ENCODE results near the gene CTRB1. TPM values are rescaled to one million over a fixed set of nuclear protein-coding genes. Genes with fewer than 3 reads are reported as not detected.

Gene CTRB1
- total RNA-seq, 2 experiments from 2014 or later: not detected

DNA sequence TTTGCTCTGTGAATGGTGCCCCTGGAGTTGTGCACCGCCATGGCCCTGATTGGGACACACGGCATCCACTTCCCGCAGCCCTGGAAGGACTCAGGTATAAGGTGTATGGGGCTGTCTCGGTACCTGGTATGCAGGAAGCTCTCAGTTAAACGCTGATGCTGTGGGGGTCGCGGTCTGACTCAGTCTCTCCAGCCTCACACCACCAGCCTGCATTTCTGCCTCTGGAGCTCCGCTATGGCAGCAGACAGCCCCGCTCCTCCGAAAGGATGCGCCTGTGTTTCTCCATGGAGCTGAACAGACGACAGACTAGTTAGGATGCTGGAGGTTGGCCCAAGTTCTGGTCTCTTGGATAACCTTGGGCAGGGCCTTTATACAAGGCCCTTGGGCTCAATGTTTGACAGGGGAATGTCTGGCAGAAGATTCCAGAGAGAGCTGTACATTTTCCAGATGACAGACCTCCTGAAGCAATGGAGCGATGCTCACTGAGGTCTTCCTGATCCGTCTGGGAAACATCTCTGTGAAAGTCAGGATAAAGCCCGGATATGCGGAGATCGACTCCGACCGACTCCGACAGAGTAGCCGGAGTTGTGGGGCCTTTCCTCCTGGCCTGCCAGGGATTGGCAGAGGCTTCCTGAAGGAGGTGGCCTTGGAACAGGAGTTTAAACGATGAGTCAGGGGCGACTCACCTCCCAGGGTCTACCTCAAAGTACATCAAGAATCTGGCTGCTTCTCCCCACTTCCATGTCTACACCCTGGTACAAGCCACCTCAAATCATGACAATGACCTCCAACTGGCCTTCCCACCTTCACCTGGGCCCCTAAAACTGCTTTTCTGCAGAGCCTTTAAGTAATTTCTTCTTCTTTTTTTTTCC lies 54.5 kb downstream of the CTRB1 start:
- DNase-seq (no peak), ATAC-seq (no peak)
- ChIA-PET POLR2A (interaction anchor here (0.6 kb wide), 1 partner anchor 560 kb away, joined by 3 read pairs; no protein-coding TSS in a partner anchor), CTCF (interaction anchor here (1.0 kb wide), 1 partner anchor 39 kb away, joined by 5 read pairs; no protein-coding TSS in a partner anchor)
- no peaks in the 10 kb centered on the region for H3K36me3 Mint-ChIP-seq (ENCODE audit: low read depth)
- peaks cover 18% of the 10 kb centered on the region for H3K27me3 Mint-ChIP-seq
- H3K9me3 Mint-ChIP-seq: no peaks in the 10 kb centered on the region
- intact Hi-C loops (cut with micrococcal nuclease): no loop called here
- H3K4me1 Mint-ChIP-seq (ENCODE audit: low read depth): peaks cover 3% of the 10 kb centered on the region
- TF ChIP-seq CTCF (IDR thresholded peaks at IDR 0.05): no peak
- no peak overlapping the region for H3K4me3 Mint-ChIP-seq
- H3K27ac Mint-ChIP-seq: no peak overlapping the region

Other genes starting within 250 kb of the CTRB1 start
- gene WDR59, start 233.9 kb upstream of the CTRB1 start, total RNA-seq: 10 to 100 TPM; 59.1 to 68.1 TPM
- 10 to 100 TPM; 11.0 to 13.7 TPM for gene ZNRF1, start 220.0 kb upstream of the CTRB1 start, total RNA-seq
- gene LDHD, start 102.2 kb upstream of the CTRB1 start, total RNA-seq: not detected
- 10 to 100 TPM; 19.8 to 23.9 TPM for gene ZFP1, start 70.5 kb upstream of the CTRB1 start, total RNA-seq
- gene CTRB2, start 11.8 kb upstream of the CTRB1 start, total RNA-seq: not detected
- gene BCAR1, start 32.6 kb downstream of the CTRB1 start, total RNA-seq: under 1 TPM; 0.34 to 0.87 TPM
- 10 to 100 TPM; 34.7 to 39.9 TPM for gene CFDP1, start 214.5 kb downstream of the CTRB1 start, total RNA-seq
- gene TMEM170A, start 245.7 kb downstream of the CTRB1 start, total RNA-seq: 10 to 100 TPM; 25.1 to 27.1 TPM